Liver (tissue), 3 donors: Measurements from ENCODE around the gene DHDH.

Experiments used
- EGR1 ChIP-seq, 2 donors: IDR thresholded peaks; 2 replicates each; pipeline ENCODE4 v1.6.1; 2016 to 2018; ENCODE audit warnings: antibody characterized with exemption in 2 of 2, low read depth in 2 of 2
- HNF4G ChIP-seq: IDR thresholded peaks from 2 replicates; pipeline ENCODE4 v1.6.1; 2016; ENCODE audit warnings: antibody characterized with exemption
- JUND ChIP-seq, 2 donors: IDR thresholded peaks; 2 replicates each; pipeline ENCODE4 v1.6.1; 2016; ENCODE audit warnings: antibody characterized with exemption in 2 of 2
- RAD21 ChIP-seq, 2 donors: IDR thresholded peaks; 2 replicates each; pipeline ENCODE4 v1.6.1; 2016; ENCODE audit warnings: antibody characterized with exemption in 2 of 2, mild to moderate bottlenecking in 2 of 2
- ZBTB33 ChIP-seq: IDR thresholded peaks from 2 replicates; pipeline ENCODE4 v1.6.1; 2016; ENCODE audit warnings: antibody characterized with exemption
- TF ChIP-seq, protein P1 (sequence below): fragments of 150-350 bp; IDR thresholded peaks from 2 replicates; pipeline ENCODE4 v1.5.1; 2017; ENCODE audit warnings: improper control_type of control experiment, low read depth, low read length; ENCODE audit not compliant: missing input control
- TF ChIP-seq, protein P2 (sequence below): IDR thresholded peaks from 2 replicates; pipeline ENCODE4 v1.6.1; 2016; ENCODE audit warnings: antibody characterized with exemption
- donor health status: healthy.
- donor health status: healthy.

DNA sequence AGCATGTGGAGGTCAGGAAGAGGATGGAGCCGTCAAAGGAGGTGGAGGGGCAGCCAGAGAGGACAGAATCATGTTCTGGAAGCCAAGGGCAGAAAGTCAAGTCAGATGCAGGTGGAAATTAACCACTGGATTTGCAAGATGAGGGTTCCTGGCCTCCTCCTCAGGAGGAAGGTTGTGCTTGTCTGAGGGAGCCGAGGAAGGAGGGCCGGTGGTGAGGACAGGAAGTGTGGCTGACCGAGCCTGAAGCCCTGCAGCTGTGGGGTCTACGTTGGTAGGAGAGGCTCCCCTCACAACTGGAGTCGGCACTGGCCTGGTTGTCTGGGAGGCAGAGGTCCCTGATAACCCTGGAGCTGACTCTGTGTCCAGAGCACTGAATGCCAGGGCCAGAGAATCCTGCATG, 15.4 kb upstream of the DHDH start:
- TF ChIP-seq ZBTB33 (no peak), EGR1 (IDR thresholded peaks at IDR 0.05; ENCODE audit: low read depth in 2 of 2) (no peak), HNF4G (no peak), RAD21 (IDR thresholded peaks at IDR 0.05) (no peak), JUND (IDR thresholded peaks at IDR 0.05) (no peak)
- TF ChIP-seq, protein P1, sequence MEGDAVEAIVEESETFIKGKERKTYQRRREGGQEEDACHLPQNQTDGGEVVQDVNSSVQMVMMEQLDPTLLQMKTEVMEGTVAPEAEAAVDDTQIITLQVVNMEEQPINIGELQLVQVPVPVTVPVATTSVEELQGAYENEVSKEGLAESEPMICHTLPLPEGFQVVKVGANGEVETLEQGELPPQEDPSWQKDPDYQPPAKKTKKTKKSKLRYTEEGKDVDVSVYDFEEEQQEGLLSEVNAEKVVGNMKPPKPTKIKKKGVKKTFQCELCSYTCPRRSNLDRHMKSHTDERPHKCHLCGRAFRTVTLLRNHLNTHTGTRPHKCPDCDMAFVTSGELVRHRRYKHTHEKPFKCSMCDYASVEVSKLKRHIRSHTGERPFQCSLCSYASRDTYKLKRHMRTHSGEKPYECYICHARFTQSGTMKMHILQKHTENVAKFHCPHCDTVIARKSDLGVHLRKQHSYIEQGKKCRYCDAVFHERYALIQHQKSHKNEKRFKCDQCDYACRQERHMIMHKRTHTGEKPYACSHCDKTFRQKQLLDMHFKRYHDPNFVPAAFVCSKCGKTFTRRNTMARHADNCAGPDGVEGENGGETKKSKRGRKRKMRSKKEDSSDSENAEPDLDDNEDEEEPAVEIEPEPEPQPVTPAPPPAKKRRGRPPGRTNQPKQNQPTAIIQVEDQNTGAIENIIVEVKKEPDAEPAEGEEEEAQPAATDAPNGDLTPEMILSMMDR, result no peak
- TF ChIP-seq, protein P2, sequence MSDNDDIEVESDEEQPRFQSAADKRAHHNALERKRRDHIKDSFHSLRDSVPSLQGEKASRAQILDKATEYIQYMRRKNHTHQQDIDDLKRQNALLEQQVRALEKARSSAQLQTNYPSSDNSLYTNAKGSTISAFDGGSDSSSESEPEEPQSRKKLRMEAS, result no peak
